Brain microvascular endothelial cell (primary cell): Measurements from ENCODE around the gene CBL.

Experiments used
- DNase-seq: peaks from one replicate; pipeline ENCODE4 v3.0.0-alpha.2; 2020
- H3K27ac ChIP-seq: fragments of 250-450 bp; sonication (Bioruptor Pico); 2 replicates; pipeline ENCODE4 v1.5.1; 2020; ENCODE audit warnings: mild to moderate bottlenecking, moderate library complexity
- H3K27me3 ChIP-seq: fragments of 250-450 bp; sonication (Bioruptor Pico); replicated peaks from 2 replicates; pipeline ENCODE4 v1.5.1; 2020; ENCODE audit warnings: mild to moderate bottlenecking
- H3K36me3 ChIP-seq: fragments of 250-450 bp; sonication (Bioruptor Pico); replicated peaks from 2 replicates; pipeline ENCODE4 v1.5.1; 2020; ENCODE audit warnings: mild to moderate bottlenecking
- H3K4me3 ChIP-seq: 2 replicates; pipeline ENCODE4 v1.5.1; 2011; ENCODE audit warnings: low read depth, mild to moderate bottlenecking, control low read depth, low read length, moderate library complexity
- in situ Hi-C: cut with HindIII; loops from 2 replicates; pipeline ENCODE4 v1.10.0; 2017; ENCODE audit warnings: low sequenced_read_pairs, low pct_ligation_motif_present
- TF ChIP-seq, protein P1 (sequence below): IDR thresholded peaks from 2 replicates; pipeline ENCODE4 v1.5.1; 2011; ENCODE audit warnings: low read depth, mild to moderate bottlenecking, moderate library complexity, low read length, control low read depth, inconsistent platforms; ENCODE audit errors: missing control alignments

Gene CBL

DNA sequence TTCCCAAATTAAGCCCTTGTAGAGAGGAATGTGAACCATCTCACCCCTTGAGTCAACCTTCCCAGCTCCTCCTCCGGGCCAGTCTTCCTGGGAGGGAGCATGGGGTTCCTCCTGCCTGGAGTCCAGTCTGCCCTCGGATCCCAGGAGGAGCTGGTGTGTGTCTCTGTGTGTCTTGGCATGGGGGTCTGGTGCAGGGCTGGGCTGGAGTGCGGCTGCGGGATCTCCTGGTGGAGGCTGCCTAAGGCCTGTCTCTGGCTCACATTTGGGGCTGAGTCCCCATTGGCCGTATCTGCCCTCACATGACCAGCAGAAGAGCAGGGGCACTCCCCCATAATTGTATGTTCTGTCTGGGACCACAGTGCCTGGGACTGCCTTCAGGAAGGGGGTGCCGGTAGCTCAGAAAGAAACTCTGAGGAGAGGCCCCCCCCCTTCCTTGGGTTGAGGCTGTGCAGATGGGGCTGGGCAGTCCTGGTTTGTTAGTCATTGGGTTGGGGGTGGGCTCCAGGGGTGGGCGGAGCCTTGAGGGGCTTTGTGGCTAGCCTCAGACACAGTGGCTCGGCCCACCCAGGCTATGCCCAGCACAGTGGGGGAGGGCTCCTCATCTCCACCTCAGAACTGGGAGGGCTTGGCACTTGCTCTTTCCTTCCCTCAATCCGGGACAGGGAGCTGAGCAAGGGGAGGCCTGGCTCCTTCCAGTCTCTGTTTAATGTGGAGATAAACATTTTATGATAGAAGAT, 131.6 kb downstream of the CBL start:
- DNase-seq = no peak
- H3K27ac ChIP-seq = no peak overlapping the region
- in situ Hi-C loops = no loop called here
- H3K27me3 ChIP-seq = peaks cover 13% of the 10 kb centered on the region
- H3K36me3 ChIP-seq = no peaks in the 10 kb centered on the region
- peak overlapping the region; percentile 20 for H3K4me3 ChIP-seq
- TF ChIP-seq, protein P1, sequence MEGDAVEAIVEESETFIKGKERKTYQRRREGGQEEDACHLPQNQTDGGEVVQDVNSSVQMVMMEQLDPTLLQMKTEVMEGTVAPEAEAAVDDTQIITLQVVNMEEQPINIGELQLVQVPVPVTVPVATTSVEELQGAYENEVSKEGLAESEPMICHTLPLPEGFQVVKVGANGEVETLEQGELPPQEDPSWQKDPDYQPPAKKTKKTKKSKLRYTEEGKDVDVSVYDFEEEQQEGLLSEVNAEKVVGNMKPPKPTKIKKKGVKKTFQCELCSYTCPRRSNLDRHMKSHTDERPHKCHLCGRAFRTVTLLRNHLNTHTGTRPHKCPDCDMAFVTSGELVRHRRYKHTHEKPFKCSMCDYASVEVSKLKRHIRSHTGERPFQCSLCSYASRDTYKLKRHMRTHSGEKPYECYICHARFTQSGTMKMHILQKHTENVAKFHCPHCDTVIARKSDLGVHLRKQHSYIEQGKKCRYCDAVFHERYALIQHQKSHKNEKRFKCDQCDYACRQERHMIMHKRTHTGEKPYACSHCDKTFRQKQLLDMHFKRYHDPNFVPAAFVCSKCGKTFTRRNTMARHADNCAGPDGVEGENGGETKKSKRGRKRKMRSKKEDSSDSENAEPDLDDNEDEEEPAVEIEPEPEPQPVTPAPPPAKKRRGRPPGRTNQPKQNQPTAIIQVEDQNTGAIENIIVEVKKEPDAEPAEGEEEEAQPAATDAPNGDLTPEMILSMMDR = no peak

DNA sequence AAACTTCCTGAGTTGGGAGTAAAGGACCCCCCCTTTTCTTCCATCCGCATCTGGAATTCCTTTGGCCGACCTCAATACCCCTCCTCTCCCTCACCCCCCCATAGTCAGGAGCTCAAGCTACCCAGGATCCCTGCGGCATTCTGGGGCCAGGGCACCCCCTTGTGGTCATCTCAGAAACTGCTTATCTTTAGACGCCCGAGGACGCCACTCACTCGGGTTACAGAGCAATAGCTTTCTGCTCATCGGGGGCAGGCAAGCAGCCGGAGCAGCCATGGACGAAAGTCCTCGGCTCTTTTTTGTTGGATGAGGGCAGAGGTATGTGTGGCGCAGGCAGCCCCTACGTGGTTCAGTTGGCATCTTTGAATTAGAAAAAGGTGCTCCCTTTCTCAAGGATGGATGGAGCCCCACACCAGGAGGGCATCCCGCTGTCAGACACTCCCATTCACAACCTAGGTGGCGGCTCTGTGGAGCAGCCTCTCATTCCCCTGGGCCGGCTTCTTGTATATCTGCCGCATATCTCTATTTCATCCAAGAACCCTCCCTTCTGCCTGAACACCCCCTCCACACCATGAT, 132.3 kb downstream of the CBL start:
- peak; percentile 67 for DNase-seq
- H3K27ac ChIP-seq = no peak overlapping the region
- H3K27me3 ChIP-seq = peaks cover 15% of the 10 kb centered on the region
- no peaks in the 10 kb centered on the region for H3K36me3 ChIP-seq
- in situ Hi-C loops = no loop called here
- TF ChIP-seq, protein P1 = peak; percentile 89
- peak overlapping the region; percentile 20 for H3K4me3 ChIP-seq

DNA sequence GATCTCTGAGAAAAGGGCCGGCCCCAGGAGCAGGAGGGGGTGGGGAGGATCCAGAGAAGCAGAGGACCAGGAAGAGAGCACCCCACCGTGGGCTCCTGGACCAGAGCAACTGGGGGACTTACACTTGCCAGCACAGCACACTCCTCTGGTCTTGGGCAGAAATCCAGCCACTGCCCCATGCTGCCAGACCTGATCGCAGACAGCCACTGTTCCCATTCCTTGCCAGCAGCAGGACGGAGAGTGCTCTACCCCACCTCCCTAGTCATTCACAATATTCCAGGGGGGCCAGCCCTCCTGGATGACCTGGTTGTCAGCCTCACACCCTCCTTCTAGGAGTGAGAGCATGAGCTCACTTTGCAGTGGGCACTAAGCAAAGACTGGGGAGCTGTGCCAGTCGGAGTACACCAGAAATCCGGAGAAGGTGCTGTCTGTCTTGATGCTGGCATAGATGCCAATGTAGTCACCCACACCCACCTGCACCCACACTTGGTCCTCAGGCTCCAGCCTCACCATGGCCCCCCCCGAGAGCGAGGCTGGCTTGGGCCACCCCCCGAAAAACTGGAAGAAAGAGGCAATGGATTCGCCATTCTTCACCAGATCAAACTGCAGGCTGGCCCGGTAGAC, 132.9 kb downstream of the CBL start:
- in situ Hi-C loops = no loop called here
- Histone ChIP-seq H3K4me3 (no peak overlapping the region), H3K27me3 (peaks cover 15% of the 10 kb centered on the region), H3K36me3 (no peaks in the 10 kb centered on the region), H3K27ac (no peak overlapping the region)
- no peak for DNase-seq
- TF ChIP-seq, protein P1 = no peak

DNA sequence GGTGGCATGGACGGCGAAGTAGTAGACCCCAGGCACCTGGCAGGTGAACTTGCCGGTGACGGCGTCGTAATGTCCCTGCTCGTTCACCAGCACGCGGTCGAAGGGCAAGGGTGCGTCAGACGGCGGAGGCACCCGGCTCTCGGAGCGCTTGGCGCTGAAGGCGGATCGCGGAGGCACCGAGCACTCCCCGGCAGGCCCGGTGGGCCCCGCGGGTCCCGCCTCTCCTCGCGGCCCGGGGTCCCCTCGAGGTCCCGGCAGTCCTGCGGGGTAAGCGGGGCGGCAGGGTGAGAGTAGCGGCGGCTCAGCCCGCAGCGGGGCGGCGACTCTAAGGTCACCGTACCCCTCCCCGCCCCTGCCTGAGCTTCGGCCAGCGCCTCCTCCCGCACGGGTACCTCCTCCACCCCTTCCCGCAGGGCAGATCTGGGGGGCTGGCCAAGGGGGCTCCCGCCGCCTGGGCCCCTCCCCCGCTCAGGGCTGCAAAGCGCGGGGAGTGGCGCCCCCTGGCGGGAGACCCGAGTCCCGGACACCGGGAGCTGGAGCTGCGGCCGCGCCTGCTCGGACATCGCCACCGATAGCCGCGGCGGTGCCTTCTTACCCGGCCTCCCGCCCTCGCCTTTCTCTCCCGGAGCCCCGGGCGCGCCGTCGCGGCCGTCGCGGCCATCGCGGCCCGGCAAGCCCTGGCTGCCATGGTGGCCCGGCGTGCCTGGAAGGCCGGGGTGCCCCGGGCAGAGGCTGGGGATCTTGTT, 133.6 kb downstream of the CBL start:
- no peaks in the 10 kb centered on the region for H3K36me3 ChIP-seq
- in situ Hi-C loops = no loop called here
- TF ChIP-seq, protein P1 = peak; percentile 71
- no peak for DNase-seq
- peaks cover 15% of the 10 kb centered on the region for H3K27me3 ChIP-seq
- H3K27ac ChIP-seq = no peak overlapping the region
- H3K4me3 ChIP-seq = peak overlapping the region; percentile 42

DNA sequence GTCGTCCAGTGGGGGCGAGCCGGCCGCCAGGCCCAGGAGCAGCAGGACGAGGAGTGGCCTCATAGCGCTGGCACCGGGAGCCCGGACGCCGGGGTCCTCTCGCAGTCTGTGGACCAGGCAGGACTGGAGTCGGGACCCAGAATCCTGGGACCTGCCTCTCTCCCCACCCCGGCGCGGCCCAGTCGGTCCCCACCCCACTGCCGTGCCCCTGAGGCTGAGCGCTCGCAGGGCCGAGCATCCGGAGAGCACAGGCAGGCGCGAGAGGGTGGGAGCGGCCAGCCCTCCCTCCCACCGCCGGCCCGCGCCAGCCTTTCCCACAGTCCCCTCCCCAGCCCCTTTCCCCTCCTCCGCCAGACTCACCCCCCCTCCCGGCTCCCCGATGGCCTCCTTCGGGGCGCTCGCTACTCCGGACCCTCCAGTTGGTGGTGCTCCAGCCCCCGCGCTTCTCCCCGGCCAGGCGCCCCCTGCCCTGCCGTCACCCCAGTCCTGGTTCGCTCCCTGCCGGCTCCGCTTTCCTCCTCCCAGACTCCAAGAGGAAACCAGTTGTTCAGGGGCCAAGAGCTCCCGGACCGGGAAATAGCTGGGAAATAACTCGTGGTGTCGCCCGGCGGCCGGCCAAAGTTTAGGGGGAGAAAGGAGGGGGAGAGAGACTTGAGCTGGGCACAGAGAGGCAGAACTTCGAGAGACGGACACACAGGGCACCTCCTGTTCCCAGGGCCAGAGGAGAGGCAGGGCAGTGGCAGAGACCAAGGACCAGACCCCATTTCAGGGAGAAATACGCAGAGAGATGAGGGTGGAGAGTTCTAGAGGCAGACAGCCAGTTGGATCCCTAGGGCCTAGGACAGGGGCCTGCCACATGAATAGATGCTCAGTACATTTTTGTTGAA, 134.4 kb downstream of the CBL start, which contains the start of gene C1QTNF5:
Gene C1QTNF5, minus strand, starts transcription at position 549 of the 887 bp plus-strand sequence. Its CDS starts 486 bp downstream, at position 63.
- Histone ChIP-seq H3K27ac (no peak within 1 kb of the TSS), H3K27me3 (peaks cover 15% of the 10 kb centered on the region), H3K36me3 (no peaks in the 10 kb centered on the region), H3K4me3 (peak within 1 kb of the TSS; percentile 42)
- DNase-seq = no peak
- TF ChIP-seq, protein P1 = no peak
- in situ Hi-C loops = no loop called here
